Hematopoietic multipotent progenitor cell treated with erythropoietin and hydrocortisone succinate and interleukin-3 and kit ligand, for 8 days (in vitro differentiated cells): ENCODE measurements around the gene KRT81.

Experiments
- DNase-seq: peaks from one replicate; pipeline ENCODE4 v3.0.0-alpha.2; 2015

KRT81 gene

DNA sequence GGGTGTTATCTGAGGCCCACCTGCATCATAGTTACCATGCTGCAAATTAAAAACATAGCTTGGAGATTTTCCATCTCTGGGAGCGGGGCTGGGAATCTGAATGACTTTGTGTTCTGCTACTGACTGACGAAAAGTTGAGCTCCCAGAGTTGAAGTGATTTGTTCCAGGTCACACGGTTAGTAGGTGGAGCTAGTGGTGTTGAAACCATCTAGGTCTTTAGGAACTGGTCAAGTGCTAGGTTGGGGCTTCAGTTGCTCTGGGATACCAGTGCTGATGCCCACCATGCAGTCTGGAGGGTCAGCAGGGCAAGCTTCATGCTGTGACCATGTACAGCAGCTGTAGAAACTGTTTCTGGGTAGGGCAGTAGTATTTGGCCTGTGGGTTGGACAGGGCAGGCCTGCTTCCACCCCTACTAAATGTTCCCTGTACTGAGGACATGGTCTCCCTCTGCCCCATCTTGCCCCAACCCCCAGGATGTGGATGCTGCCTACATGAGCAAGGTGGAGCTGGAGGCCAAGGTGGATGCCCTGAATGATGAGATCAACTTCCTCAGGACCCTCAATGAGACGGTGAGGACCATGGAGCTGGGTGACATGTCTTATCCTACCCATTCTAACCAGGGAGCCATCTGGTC is 53.0 kb downstream of the KRT81 start:
- no peak for DNase-seq

DNA sequence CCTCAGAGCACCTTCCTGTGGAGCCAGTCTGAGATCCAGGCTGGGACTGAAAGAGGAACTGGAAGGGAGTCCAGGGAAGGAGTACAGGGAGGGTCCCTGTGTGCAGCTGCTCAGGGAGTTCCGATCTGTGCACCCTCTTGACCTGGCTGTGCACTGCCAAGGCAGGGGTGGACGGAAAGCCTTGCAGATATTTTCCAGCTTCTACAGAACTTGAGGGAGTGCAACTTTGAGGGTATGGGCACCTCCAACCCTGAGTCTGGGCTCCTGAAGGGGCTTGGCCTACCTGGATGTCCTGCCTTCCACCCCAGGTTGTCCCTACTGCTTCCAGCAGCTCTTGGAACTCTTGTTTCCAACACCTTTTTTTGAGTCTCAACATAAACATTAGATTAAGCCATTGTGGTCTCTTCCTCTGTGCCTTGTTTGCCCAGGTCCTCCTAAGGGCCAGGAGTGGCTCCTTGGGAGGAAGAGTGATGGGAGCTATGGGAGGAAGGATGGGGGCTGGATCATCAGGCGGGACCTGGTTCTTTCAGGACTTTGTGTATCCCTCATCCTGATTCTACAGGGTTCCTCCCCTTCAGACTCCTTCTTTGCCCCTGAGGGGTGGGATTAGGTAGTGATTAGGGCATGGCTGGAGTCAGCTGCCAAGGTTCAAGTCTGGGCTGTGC is 54.8 kb downstream of the KRT81 start:
- no peak for DNase-seq
